ENCODE data around the gene RTN3.
"Not testable (repeated sequence)": the region's sequence is repeated elsewhere in the genome, so short reads cannot be mapped to it uniquely, and the experiment has no call there.

Gene RTN3

GRCh38 chr11:63767565-63768236 lies 86.4 kb downstream of the RTN3 start:
- Mint-ChIP-seq H3K27ac (peak overlapping the region; percentile 90), H3K9me3 (ENCODE audit: low read depth) (no peaks in the 10 kb centered on the region), H3K36me3 (no peaks in the 10 kb centered on the region), H3K27me3 (no peaks in the 10 kb centered on the region), H3K4me1 (ENCODE audit: low read depth) (peaks cover 6% of the 10 kb centered on the region), H3K4me3 (peak overlapping the region; percentile 96)

DNA sequence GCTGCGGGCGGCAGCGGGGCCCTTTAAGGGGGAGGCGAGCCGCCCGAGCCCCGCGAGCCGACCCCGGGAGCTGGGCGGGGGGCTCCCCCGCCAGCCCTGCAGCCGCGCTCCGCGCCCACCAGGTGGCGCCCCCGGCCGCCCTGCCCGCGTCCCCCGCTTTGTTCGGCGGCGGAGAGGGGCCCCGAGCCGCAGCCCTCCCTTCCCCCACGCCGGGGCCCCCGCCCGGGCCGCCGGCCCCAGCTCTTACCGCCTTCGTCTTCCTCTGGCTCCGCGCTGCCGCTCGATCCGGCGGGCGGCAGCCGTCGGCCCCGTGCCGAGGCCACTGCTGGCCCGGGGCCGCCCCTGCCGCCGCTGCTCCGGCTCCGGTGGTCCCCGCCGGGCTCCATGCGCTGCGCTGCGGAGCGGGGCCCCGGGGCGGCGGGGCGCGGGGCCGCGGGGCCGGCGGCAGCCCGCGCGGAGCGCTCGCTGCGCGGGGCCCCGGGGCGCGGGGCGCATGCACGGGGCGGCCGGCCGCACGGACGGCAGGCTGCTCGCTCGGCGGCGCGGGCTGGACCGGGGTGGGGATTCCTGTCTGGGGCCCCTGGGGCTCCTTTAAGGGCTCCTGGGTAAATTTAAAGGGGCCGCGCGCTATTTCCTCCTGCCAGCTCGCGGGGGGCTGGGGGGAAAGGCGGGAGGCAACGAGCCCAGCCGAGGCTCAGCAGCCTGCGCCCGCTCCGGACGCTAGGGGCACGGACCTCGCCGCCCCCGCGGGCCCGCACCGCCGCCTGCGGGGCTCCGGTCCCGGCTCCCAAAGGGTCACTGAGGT lies 87.1 kb downstream of the RTN3 start, which contains the start of gene ZFTA:
Gene ZFTA (minus strand): TSS at position 539 of the 805 bp plus-strand sequence. CDS start 153 bp downstream, at position 386.
- Mint-ChIP-seq H3K27me3 (no peaks in the 10 kb centered on the region), H3K9me3 (ENCODE audit: low read depth) (no peaks in the 10 kb centered on the region), H3K4me3 (peak within 1 kb of the TSS; percentile 96), H3K4me1 (ENCODE audit: low read depth) (peaks cover 6% of the 10 kb centered on the region), H3K36me3 (no peaks in the 10 kb centered on the region), H3K27ac (peak within 1 kb of the TSS; percentile 90)

DNA sequence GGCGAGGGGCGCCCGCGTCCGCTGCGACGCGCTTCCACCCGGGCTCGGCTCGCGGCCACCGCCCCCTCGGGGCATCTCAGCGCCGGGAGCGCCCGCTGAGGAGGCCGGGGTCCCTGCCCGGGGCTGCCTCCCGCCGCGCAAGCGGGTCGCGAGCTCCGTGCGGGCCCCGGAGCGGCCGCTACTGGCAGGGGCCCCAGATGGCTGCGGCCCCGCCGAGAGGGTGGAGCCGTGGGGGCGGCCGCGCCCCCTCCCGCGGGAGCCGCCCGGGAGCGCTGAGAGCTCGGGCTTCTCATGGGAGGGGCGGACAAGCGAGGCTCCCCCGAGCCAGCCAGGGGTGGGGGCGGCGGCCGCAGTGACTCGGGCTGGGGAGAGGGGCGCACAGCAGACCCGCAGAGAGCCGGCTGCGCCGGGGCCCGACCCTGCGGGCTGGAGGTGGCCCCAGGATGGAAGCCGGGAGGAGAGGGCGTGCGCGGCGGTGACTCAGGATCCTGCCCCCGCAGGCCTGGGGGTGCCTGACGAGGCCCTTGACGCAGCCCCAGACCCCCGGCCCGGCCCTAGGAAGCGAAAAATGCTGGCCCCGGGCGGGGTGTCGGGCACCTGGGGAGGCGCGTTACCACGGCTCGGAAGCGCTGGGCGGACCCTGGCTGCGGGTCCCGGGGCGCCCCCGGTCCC lies 87.9 kb downstream of the RTN3 start:
- no peaks in the 10 kb centered on the region for H3K36me3 Mint-ChIP-seq
- H3K4me3 Mint-ChIP-seq: no peak overlapping the region
- peaks cover 6% of the 10 kb centered on the region for H3K4me1 Mint-ChIP-seq (ENCODE audit: low read depth)
- no peaks in the 10 kb centered on the region for H3K27me3 Mint-ChIP-seq
- no peak overlapping the region for H3K27ac Mint-ChIP-seq
- no peaks in the 10 kb centered on the region for H3K9me3 Mint-ChIP-seq (ENCODE audit: low read depth)

- Mint-ChIP-seq H3K36me3 (no peaks in the 10 kb centered on the region), H3K27ac (no peak overlapping the region), H3K27me3 (peaks cover under 1% of the 10 kb centered on the region), H3K4me3 (peak overlapping the region; percentile 78), H3K9me3 (ENCODE audit: low read depth) (no peaks in the 10 kb centered on the region), H3K4me1 (ENCODE audit: low read depth) (peaks cover 6% of the 10 kb centered on the region)
Observed at GRCh38 chr11:63769714-63770455, 88.6 kb downstream of the RTN3 start.

DNA sequence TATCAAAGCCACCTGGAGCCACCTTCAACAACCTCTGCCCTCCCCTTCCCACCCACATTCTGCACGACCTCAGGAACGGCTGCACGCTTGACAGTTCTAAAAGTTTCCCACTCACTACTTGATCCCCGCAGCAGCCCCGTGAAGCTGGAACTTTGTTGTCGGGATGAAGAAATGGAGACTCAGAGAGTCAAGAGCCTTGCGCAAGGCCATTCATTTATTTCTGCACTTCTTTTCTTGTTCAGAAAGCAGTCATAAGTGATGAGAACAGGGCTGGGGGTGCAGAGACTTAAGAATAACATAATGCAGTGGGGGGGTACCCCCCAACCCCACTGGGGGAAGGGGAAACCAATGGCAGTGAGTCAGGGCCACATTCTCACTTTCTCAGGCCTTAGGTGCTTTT lies 89.5 kb downstream of the RTN3 start:
- Mint-ChIP-seq H3K36me3 (no peaks in the 10 kb centered on the region), H3K27ac (no peak overlapping the region), H3K9me3 (ENCODE audit: low read depth) (no peaks in the 10 kb centered on the region), H3K4me1 (ENCODE audit: low read depth) (peaks cover 6% of the 10 kb centered on the region), H3K4me3 (peak overlapping the region; percentile 46), H3K27me3 (peaks cover 1% of the 10 kb centered on the region)

DNA sequence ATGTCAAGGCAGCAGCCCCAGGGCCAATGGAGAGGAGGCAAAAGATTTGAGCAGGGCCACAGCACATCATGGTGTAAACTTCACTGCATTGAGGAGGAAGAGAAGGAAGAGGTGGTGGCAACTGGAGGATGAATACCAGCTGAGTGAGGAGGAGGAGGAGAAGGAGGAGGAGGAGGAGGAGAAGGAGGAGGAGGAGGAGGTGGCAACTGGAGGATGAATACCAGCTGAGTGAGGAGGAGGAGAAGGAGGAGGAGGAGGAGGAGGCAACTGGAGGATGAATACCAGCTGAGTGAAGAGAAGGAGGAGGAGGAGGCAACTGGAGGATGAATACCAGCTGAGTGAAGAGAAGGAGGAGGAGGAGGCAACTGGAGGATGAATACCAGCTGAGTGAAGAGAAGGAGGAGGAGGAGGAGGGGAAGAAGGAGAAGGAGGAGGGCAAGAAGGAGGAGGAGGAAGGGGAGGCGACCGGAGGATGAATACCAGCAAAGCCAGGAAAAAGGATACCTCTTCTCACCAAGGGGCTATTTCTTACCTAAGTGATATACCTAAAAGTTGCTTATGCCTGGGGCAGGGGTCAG lies 90.5 kb downstream of the RTN3 start:
- H3K4me1 Mint-ChIP-seq (ENCODE audit: low read depth); H3K27me3 Mint-ChIP-seq; H3K36me3 Mint-ChIP-seq; H3K27ac Mint-ChIP-seq; H3K4me3 Mint-ChIP-seq; H3K9me3 Mint-ChIP-seq (ENCODE audit: low read depth): not testable (repeated sequence)

GRCh38 chr11:63775191-63775590 lies 93.9 kb downstream of the RTN3 start:
- H3K27ac Mint-ChIP-seq: no peak overlapping the region
- no peaks in the 10 kb centered on the region for H3K9me3 Mint-ChIP-seq (ENCODE audit: low read depth)
- H3K4me1 Mint-ChIP-seq (ENCODE audit: low read depth): no peaks in the 10 kb centered on the region
- peaks cover 1% of the 10 kb centered on the region for H3K27me3 Mint-ChIP-seq
- H3K36me3 Mint-ChIP-seq: peaks cover 2% of the 10 kb centered on the region
- H3K4me3 Mint-ChIP-seq: no peak overlapping the region

GRCh38 chr11:63779039-63779438 lies 97.7 kb downstream of the RTN3 start:
- H3K27me3 Mint-ChIP-seq: peaks cover 1% of the 10 kb centered on the region
- H3K36me3 Mint-ChIP-seq: peaks cover 2% of the 10 kb centered on the region
- no peaks in the 10 kb centered on the region for H3K9me3 Mint-ChIP-seq (ENCODE audit: low read depth)
- H3K27ac Mint-ChIP-seq: no peak overlapping the region
- H3K4me1 Mint-ChIP-seq (ENCODE audit: low read depth): no peaks in the 10 kb centered on the region
- H3K4me3 Mint-ChIP-seq: no peak overlapping the region

GRCh38 chr11:63782749-63783148 lies 101.4 kb downstream of the RTN3 start:
- H3K9me3 Mint-ChIP-seq (ENCODE audit: low read depth): no peaks in the 10 kb centered on the region
- H3K36me3 Mint-ChIP-seq: peaks cover 4% of the 10 kb centered on the region
- no peaks in the 10 kb centered on the region for H3K27me3 Mint-ChIP-seq
- H3K27ac Mint-ChIP-seq: no peak overlapping the region
- H3K4me1 Mint-ChIP-seq (ENCODE audit: low read depth): peaks cover 4% of the 10 kb centered on the region
- H3K4me3 Mint-ChIP-seq: no peak overlapping the region

- Mint-ChIP-seq H3K4me3 (no peak overlapping the region), H3K9me3 (ENCODE audit: low read depth) (no peaks in the 10 kb centered on the region), H3K4me1 (ENCODE audit: low read depth) (peaks cover 4% of the 10 kb centered on the region), H3K27me3 (no peaks in the 10 kb centered on the region), H3K27ac (no peak overlapping the region), H3K36me3 (peaks cover 4% of the 10 kb centered on the region)
Observed at GRCh38 chr11:63783925-63784592, 102.8 kb downstream of the RTN3 start.

GRCh38 chr11:63785823-63786222 lies 104.5 kb downstream of the RTN3 start:
- H3K27me3 Mint-ChIP-seq: no peaks in the 10 kb centered on the region
- no peaks in the 10 kb centered on the region for H3K9me3 Mint-ChIP-seq (ENCODE audit: low read depth)
- H3K27ac Mint-ChIP-seq: no peak overlapping the region
- no peak overlapping the region for H3K4me3 Mint-ChIP-seq
- peaks cover 2% of the 10 kb centered on the region for H3K36me3 Mint-ChIP-seq
- peaks cover 4% of the 10 kb centered on the region for H3K4me1 Mint-ChIP-seq (ENCODE audit: low read depth)

DNA sequence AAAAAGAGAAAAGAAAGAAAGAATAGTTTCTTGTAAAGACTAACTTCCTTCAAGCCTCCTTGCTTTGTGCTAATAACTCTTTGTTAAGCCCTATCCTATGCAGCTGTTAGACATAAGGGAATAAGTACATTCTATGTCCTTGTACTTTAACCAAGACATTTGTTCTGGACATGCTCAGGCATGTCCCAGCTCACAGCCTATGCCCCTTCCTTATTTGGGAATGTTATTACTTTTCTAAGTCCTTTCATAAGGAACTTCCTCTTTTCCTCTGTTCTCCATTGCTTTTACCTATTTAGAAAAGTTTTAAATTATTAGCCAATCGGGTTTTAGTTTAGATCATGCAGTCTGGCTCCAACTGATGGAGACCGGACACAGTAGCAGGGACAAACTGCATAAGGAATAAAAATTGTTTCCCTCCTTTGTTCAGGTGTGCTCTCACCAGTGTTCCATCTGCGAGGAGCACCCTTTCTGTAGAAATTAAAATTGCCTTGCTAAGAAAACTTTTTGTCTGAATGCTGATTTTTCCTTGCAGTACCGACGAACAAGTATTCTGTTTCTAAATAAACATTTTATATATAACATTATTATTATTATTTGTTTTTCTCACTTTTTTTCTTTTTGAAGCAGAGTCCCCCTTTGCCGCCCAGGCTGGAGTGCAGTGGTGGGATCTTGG lies 110.3 kb downstream of the RTN3 start:
- peaks cover 4% of the 10 kb centered on the region for H3K9me3 Mint-ChIP-seq (ENCODE audit: low read depth)
- H3K36me3 Mint-ChIP-seq: peaks cover 6% of the 10 kb centered on the region
- no peak overlapping the region for H3K27ac Mint-ChIP-seq
- H3K27me3 Mint-ChIP-seq: peaks cover 7% of the 10 kb centered on the region
- no peaks in the 10 kb centered on the region for H3K4me1 Mint-ChIP-seq (ENCODE audit: low read depth)
- no peak overlapping the region for H3K4me3 Mint-ChIP-seq

- Mint-ChIP-seq H3K4me1 (ENCODE audit: low read depth) (no peaks in the 10 kb centered on the region), H3K36me3 (peaks cover 6% of the 10 kb centered on the region), H3K27ac (no peak overlapping the region), H3K4me3 (no peak overlapping the region), H3K9me3 (ENCODE audit: low read depth) (peaks cover 4% of the 10 kb centered on the region), H3K27me3 (peaks cover 7% of the 10 kb centered on the region)
Observed at GRCh38 chr11:63793161-63793560, 111.9 kb downstream of the RTN3 start.
